Panc1 (cell line): ENCODE results near the gene THEMIS2. TPM values are rescaled to one million over a fixed set of nuclear protein-coding genes. Genes with fewer than 3 reads are reported as not detected.

Source experiments
- ATAC-seq: fragments of 200-7000 bp; cut with Tn5 transposase; 2 replicates; pipeline ENCODE4 v1.9.1; 2020; ENCODE audit warnings: mild to moderate bottlenecking, moderate library complexity
- BruUV-seq: library from RNA; stranded (reverse); fragments of 400-500 nt; replicated peaks from 2 replicates; lab custom pipeline; 2021; lab: Mats Ljungman, UMichigan
- CTCF ChIA-PET: fragments of 300-600 bp; sonication (Branson Sonifier 250); formaldehyde crosslinking; loops from one replicate; lab custom pipeline; 2022; ENCODE audit warnings: antibody characterized with exemption; lab: Charles Lee
- POLR2A ChIA-PET: fragments of 300-600 bp; sonication (Branson Sonifier 250); formaldehyde crosslinking; loops from one replicate; lab custom pipeline; 2022; ENCODE audit warnings: antibody characterized with exemption; lab: Charles Lee
- DNase-seq: peaks from one replicate; pipeline ENCODE4 v3.0.0-alpha.2; 2010; ENCODE audit warnings: low read depth, low spot score
- H3K27ac ChIP-seq: 2 replicates; pipeline ENCODE4 v1.5.1; 2011; ENCODE audit warnings: mild to moderate bottlenecking, low read length, inconsistent platforms
- H3K27me3 ChIP-seq: fragments of 200-500 bp; sonication (Bioruptor generic); 2 replicates; pipeline ENCODE4 v1.6.0; 2014; ENCODE audit warnings: low read length, inconsistent platforms; ENCODE audit not compliant: control insufficient read depth, insufficient read depth
- H3K36me3 ChIP-seq: fragments of 200-500 bp; sonication (Bioruptor generic); 2 replicates; pipeline ENCODE4 v1.5.1; 2014; ENCODE audit warnings: inconsistent platforms, mild to moderate bottlenecking, low read length, moderate library complexity; ENCODE audit not compliant: control insufficient read depth, insufficient read depth
- H3K4me1 ChIP-seq: 2 replicates; pipeline ENCODE4 v1.5.1; 2011; ENCODE audit warnings: inconsistent platforms, mild to moderate bottlenecking, low read length, moderate library complexity; ENCODE audit not compliant: control insufficient read depth, insufficient read depth
- H3K4me3 ChIP-seq, 2 experiments: 2 replicates each; pipeline ENCODE4 v1.5.1; 2011 to 2012; ENCODE audit warnings: low read depth in 2 of 2, low read length in 2 of 2, mild to moderate bottlenecking in 2 of 2, inconsistent platforms in 1 of 2, moderate library complexity in 1 of 2
- H3K9me3 ChIP-seq: fragments of 200-500 bp; sonication (Bioruptor generic); 2 replicates; pipeline ENCODE4 v1.5.1; 2014; ENCODE audit warnings: low read depth, mild to moderate bottlenecking, inconsistent platforms, low read length, moderate library complexity; ENCODE audit not compliant: control insufficient read depth, insufficient read depth
- CTCF ChIP-seq: fragments of 450-650 bp; IDR thresholded peaks from 2 replicates; pipeline ENCODE4 v1.5.1; 2017; ENCODE audit warnings: mild to moderate bottlenecking
- POLR2AphosphoS5 ChIP-seq: IDR thresholded peaks from 2 replicates; pipeline ENCODE4 v1.6.1; 2012; ENCODE audit warnings: mild to moderate bottlenecking, low read depth, low read length, moderate library complexity
- REST ChIP-seq, 2 experiments: IDR thresholded peaks; 2 replicates each; pipeline ENCODE4 v1.6.1; 2011 to 2012; ENCODE audit warnings: low read depth in 2 of 2, control low read depth in 1 of 2, low read length in 1 of 2, mild to moderate bottlenecking in 1 of 2, moderate library complexity in 1 of 2; ENCODE audit not compliant: insufficient read depth in 1 of 2
- SIN3A ChIP-seq: IDR thresholded peaks from 2 replicates; pipeline ENCODE4 v1.6.1; 2012; ENCODE audit warnings: low read depth, mild to moderate bottlenecking, low read length, moderate library complexity, borderline replicate concordance; ENCODE audit not compliant: insufficient read depth
- TCF7L2 ChIP-seq: IDR thresholded peaks from 2 replicates; pipeline ENCODE4 v1.6.1; 2011; ENCODE audit warnings: mild to moderate bottlenecking, low read depth, low read length, inconsistent platforms
- in situ Hi-C: cut with HindIII; loops from 2 replicates; pipeline ENCODE4 v1.10.0; 2016; ENCODE audit warnings: low sequenced_read_pairs, low pct_unique_long_range_greater_than_20kb
- intact Hi-C: fragments of 100-400 bp; cut with micrococcal nuclease; formaldehyde crosslinking; loops from one replicate; pipeline ENCODE4 v1.10.0; 2022; ENCODE audit not compliant: unreplicated experiment
- total RNA-seq: library from RNA; stranded (reverse); gene quantifications from one replicate; pipeline ENCODE4 v1.2.1, GENCODE V29; 2021; ENCODE audit not compliant: unreplicated experiment

Gene THEMIS2
- total RNA-seq, 1 experiment from 2014 or later = 4.2 TPM

- Histone ChIP-seq H3K27ac (no peak overlapping the region), H3K4me3 (no peak overlapping the region), H3K27me3 (no peaks in the 10 kb centered on the region), H3K4me1 (no peaks in the 10 kb centered on the region), H3K9me3 (no peaks in the 10 kb centered on the region), H3K36me3 (no peaks in the 10 kb centered on the region; the same call in 1 of the 2 replicates)
- no TSS peak for BruUV-seq
- ATAC-seq (no peak), DNase-seq (no peak)
- intact Hi-C loops (no loop called here), in situ Hi-C loops (no loop called here)
- POLR2A ChIA-PET = no interaction called here
- CTCF ChIA-PET = interaction anchor here (0.6 kb wide), 1 partner anchor 360 kb away, joined by 5 read pairs; no protein-coding TSS in a partner anchor
- TF ChIP-seq TCF7L2 = no peak
- TF ChIP-seq POLR2AphosphoS5 = no peak
- no peak for TF ChIP-seq CTCF
- TF ChIP-seq REST (IDR thresholded peaks at IDR 0.05; ENCODE audit: insufficient read depth in 1 of 2, low read depth in 2 of 2, low read length in 1 of 2) = no peak
- TF ChIP-seq SIN3A = no peak
Measured at GRCh38 chr1:27886744-27887143, 14.4 kb downstream of the THEMIS2 start.

- intact Hi-C loops = no loop called here
- POLR2A ChIA-PET = no interaction called here
Measured at GRCh38 chr1:27887215-27888021, 15.1 kb downstream of the THEMIS2 start.

More at GRCh38 chr1:27887215-27888021, 15.1 kb downstream of the THEMIS2 start:
- Histone ChIP-seq H3K4me1 (no peaks in the 10 kb centered on the region), H3K27ac (no peak overlapping the region), H3K4me3 (no peak overlapping the region), H3K27me3 (no peaks in the 10 kb centered on the region), H3K9me3 (no peaks in the 10 kb centered on the region), H3K36me3 (peaks cover 2% of the 10 kb centered on the region)
- DNase-seq (no peak), ATAC-seq (no peak)
- TF ChIP-seq POLR2AphosphoS5 (no peak), CTCF (no peak), TCF7L2 (no peak), SIN3A (no peak), REST (IDR thresholded peaks at IDR 0.05; ENCODE audit: insufficient read depth in 1 of 2, low read depth in 2 of 2, low read length in 1 of 2) (no peak)
- no TSS peak for BruUV-seq
- in situ Hi-C loops = no loop called here
- CTCF ChIA-PET = interaction anchor here (0.6 kb wide), 1 partner anchor 359 kb away, joined by 5 read pairs; no protein-coding TSS in a partner anchor
